Omental fat pad (tissue), 4 donors: ENCODE data around the gene PPM1L. TPM values are rescaled to one million over a fixed set of nuclear protein-coding genes. Genes with fewer than 3 reads are reported as not detected.

Experiments
- ATAC-seq: fragments of 150-250 bp; one replicate; pipeline ENCODE4 v1.9.1; 2016; ENCODE audit warnings: mild to moderate bottlenecking, moderate library complexity; ENCODE audit not compliant: low FRiP score
- DNase-seq: peaks from one replicate; pipeline ENCODE4 v3.0.0-alpha.2; 2019; ENCODE audit warnings: low spot score
- total RNA-seq, 4 donors: library from RNA; depleted of rRNA; stranded (reverse); fragments of >200 nt; gene quantifications; one replicate each; pipeline ENCODE4 v1.1.0, GENCODE V29; 2016
- TF ChIP-seq, protein P1 (sequence below), 3 donors: fragments of 450-650 bp; IDR thresholded peaks; one replicate each; pipeline ENCODE4 v1.5.1; 2016 to 2017; ENCODE audit warnings: antibody characterized with exemption in 3 of 3, mild to moderate bottlenecking in 3 of 3, moderate library complexity in 2 of 3

PPM1L gene
- total RNA-seq, 4 donors from 2014 or later: 13.5 to 30.4 (median 18.0) TPM

DNA sequence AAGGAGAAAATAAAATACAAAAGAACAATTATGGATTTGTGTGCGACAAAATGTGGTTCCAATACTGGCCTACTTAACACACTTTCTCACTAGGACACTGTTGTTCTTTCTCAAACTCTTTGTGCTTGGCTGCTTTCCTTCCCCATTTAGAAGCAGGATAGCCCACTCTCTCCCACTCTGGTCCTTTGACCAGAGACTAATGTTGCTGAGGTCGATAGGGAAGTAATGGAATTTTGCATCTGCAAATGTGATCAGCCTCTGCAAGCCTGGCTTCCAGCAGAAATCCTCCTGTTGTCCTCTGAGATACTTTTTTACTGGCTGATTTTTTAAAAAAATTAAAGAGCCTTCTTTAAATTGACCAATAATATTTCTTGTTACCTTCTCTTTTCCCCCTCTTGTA lies 71.0 kb downstream of the PPM1L start:
- TF ChIP-seq, protein P1, sequence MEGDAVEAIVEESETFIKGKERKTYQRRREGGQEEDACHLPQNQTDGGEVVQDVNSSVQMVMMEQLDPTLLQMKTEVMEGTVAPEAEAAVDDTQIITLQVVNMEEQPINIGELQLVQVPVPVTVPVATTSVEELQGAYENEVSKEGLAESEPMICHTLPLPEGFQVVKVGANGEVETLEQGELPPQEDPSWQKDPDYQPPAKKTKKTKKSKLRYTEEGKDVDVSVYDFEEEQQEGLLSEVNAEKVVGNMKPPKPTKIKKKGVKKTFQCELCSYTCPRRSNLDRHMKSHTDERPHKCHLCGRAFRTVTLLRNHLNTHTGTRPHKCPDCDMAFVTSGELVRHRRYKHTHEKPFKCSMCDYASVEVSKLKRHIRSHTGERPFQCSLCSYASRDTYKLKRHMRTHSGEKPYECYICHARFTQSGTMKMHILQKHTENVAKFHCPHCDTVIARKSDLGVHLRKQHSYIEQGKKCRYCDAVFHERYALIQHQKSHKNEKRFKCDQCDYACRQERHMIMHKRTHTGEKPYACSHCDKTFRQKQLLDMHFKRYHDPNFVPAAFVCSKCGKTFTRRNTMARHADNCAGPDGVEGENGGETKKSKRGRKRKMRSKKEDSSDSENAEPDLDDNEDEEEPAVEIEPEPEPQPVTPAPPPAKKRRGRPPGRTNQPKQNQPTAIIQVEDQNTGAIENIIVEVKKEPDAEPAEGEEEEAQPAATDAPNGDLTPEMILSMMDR (IDR thresholded peaks at IDR 0.05): no peak
- no peak for DNase-seq
- ATAC-seq: no peak

DNA sequence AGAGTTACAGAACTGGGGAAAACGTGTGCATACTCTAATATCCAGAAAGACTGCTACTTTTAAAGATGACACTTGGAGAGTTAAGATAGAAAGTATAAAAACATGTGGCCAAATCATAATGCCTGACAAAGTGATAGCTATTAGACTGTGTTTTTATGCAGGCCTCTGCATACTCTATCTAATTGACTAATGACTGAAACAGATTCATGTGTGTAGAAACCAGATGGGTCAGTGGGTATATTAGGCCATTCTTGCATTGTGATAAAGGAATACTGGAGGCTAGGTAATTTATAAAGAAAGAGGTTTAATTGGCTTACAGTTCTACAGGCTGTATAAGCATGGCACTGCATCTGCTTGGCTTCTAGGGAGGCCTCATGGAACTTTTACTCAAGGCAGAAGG lies 71.5 kb downstream of the PPM1L start:
- DNase-seq (no peak), ATAC-seq (no peak)
- TF ChIP-seq, protein P1 (IDR thresholded peaks at IDR 0.05): no peak

DNA sequence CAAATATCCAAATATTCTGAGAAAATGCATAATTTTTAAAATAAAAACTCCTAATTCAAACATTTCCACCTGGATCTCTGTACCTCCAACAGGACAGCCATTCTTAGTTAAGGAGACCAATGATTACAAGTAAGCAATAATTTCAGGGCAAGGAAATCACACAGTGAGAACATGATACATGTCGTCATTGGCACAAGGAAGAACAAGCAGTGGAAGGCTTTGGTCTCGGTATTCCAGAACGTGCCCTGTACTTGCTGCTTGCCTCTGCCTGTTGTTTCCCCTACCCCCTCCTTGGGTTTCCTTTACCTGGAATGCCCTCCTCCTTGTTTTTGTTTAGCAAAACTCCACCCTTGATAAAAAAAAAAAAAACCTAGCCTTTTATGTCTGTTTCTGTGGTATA lies 72.8 kb downstream of the PPM1L start:
- TF ChIP-seq, protein P1 (IDR thresholded peaks at IDR 0.05): no peak
- ATAC-seq: no peak
- no peak for DNase-seq

DNA sequence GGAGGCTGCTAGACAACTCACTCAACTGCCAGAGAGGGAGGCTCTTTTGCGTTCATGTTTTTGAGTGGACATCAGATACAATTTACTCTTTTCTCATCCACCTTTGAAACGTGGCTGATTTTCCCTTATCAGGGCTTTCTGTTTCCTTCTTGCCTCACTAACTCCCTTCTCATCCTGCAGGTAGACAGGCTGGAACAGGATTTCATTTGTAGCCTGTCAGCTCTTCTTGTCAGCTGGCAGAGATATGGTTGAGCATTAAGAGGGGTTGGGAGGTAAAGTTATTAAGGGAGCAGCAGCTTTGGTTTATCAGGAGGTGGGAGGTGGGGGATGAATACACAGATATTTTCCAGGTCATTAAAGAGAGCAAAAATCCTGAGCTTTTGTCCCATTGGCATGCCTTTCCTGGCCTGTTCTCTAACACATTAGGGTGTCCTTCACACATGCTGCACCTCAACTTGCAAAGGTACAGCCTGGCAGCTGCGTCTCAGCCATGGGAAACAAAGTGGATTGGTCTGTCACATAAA lies 73.5 kb downstream of the PPM1L start:
- ATAC-seq (no peak), DNase-seq (no peak)
- TF ChIP-seq, protein P1 (IDR thresholded peaks at IDR 0.05): no peak

DNA sequence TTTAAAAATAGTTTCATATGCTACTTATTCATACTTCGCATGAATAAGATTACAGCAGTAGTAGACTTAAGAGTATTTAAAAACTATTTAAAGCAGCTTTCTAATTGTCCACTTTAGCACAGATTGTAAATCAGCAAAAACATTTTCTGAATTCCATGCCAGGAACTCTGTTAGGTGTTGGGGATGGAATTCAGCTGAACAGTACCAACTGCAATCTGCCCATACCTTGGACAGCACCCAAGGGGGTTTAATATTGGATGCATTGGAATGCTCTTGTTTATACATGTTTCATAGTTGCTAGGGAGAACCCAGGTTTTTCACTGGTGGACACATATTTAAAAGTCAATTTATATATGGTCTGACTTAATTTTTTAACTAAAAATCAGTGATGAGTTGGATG lies 74.8 kb downstream of the PPM1L start:
- TF ChIP-seq, protein P1 (IDR thresholded peaks at IDR 0.05): no peak
- DNase-seq (no peak), ATAC-seq (no peak)

DNA sequence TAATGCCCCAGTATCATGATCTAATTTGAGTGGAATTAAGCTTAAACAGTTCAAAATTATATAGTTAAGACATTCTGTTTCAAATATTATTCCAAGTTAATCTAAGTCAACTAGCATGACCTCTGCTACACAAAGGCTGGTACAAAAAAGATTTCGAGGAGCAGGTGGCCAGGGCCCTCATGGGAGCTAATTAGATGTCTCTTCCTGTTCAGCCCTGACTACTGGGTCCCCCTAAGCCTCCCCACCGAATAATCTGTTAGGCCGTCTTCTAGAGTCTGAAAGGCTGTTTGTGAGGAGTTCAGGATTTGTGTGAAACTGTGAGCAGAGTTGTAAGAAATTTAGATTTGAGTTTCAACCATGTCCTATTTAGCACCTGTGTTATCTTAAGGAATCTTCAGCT lies 75.4 kb downstream of the PPM1L start:
- no peak for DNase-seq
- ATAC-seq: no peak
- TF ChIP-seq, protein P1 (IDR thresholded peaks at IDR 0.05): no peak

DNA sequence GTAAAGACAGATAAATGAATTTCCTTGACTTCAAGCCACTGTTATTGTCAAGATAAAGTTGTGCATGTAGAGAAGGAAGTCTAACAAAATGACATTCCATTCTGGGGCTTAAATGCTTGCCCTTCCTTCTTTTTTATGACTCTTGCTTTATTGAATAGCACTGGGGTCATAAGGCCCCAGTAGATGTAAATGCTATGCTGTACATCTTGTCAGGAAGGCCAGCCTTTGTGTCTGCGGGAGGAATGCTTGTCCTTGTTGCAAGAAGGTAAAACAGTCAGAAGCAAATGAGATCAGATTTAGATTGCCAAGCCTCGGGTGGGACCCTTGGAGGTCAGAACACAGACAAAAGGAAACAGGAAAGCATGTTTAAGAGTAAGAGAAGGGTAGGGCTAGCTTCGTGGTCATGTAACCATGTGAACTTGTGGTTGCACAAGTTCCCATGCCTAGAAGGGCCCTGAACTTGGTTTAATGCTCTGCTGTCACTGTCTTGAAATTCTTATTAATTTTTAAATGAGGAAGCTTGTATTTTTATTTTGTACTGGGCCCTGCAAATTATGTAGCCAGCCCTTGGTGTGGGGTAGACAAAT lies 81.5 kb downstream of the PPM1L start:
- TF ChIP-seq, protein P1 (IDR thresholded peaks at IDR 0.05): no peak
- ATAC-seq (no peak), DNase-seq (no peak)
